ENCODE measurements around the gene TIAM2.

DNA sequence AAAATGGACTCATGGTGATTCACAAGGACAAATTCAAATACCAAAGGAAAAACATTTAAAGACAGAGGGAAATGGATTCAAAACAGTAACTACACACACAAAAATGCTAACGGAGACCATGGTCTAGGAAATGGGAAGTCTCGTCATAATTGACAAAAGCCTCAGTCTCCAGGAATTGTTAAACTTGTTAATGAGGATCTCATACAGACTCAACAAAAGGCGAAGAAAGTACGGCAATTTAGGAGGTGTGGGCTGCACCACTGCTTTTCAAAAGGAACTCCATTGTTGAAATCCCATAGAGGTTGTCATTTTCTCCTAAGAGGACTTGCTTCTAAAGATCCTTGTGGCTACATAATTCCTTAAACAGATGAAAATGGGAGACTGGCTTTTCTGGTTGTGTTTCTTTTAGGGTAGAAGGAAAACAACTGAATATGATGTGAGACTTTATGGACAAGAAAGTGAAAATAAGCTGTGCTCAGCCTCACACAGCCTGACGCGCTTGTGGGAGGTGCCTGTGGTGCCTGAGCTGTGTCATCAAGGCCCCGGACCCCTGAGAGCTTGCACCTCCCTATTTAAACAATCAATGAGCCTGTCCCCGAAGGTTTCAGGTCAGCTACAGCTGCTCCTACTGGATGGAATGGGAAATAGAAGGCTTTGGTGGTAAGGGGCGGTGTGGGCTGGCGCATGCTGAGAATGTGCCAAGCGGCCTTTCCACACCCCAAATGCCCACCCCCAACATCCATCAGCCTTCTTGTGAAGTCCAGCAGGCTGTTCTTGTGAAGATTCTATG lies 266.2 kb downstream of the TIAM2 start:
- TF ChIP-seq, protein P1, sequence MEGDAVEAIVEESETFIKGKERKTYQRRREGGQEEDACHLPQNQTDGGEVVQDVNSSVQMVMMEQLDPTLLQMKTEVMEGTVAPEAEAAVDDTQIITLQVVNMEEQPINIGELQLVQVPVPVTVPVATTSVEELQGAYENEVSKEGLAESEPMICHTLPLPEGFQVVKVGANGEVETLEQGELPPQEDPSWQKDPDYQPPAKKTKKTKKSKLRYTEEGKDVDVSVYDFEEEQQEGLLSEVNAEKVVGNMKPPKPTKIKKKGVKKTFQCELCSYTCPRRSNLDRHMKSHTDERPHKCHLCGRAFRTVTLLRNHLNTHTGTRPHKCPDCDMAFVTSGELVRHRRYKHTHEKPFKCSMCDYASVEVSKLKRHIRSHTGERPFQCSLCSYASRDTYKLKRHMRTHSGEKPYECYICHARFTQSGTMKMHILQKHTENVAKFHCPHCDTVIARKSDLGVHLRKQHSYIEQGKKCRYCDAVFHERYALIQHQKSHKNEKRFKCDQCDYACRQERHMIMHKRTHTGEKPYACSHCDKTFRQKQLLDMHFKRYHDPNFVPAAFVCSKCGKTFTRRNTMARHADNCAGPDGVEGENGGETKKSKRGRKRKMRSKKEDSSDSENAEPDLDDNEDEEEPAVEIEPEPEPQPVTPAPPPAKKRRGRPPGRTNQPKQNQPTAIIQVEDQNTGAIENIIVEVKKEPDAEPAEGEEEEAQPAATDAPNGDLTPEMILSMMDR (IDR thresholded peaks at IDR 0.05; ENCODE audit: insufficient read depth, low read length): no peak
- TF ChIP-seq POLR2AphosphoS5 (IDR thresholded peaks at IDR 0.05; ENCODE audit: low read depth): no peak
- TF ChIP-seq, protein P2, sequence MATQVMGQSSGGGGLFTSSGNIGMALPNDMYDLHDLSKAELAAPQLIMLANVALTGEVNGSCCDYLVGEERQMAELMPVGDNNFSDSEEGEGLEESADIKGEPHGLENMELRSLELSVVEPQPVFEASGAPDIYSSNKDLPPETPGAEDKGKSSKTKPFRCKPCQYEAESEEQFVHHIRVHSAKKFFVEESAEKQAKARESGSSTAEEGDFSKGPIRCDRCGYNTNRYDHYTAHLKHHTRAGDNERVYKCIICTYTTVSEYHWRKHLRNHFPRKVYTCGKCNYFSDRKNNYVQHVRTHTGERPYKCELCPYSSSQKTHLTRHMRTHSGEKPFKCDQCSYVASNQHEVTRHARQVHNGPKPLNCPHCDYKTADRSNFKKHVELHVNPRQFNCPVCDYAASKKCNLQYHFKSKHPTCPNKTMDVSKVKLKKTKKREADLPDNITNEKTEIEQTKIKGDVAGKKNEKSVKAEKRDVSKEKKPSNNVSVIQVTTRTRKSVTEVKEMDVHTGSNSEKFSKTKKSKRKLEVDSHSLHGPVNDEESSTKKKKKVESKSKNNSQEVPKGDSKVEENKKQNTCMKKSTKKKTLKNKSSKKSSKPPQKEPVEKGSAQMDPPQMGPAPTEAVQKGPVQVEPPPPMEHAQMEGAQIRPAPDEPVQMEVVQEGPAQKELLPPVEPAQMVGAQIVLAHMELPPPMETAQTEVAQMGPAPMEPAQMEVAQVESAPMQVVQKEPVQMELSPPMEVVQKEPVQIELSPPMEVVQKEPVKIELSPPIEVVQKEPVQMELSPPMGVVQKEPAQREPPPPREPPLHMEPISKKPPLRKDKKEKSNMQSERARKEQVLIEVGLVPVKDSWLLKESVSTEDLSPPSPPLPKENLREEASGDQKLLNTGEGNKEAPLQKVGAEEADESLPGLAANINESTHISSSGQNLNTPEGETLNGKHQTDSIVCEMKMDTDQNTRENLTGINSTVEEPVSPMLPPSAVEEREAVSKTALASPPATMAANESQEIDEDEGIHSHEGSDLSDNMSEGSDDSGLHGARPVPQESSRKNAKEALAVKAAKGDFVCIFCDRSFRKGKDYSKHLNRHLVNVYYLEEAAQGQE (IDR thresholded peaks at IDR 0.05; ENCODE audit: insufficient replicate concordance, low read depth): no peak
- no peak for TF ChIP-seq GABPA (IDR thresholded peaks at IDR 0.05; ENCODE audit: low read depth)
- no peak for TF ChIP-seq SPI1 (IDR thresholded peaks at IDR 0.05; ENCODE audit: borderline replicate concordance, low read depth)
